ENCODE measurements around the gene UBAP1L.
A peak's percentile ranks its signal among the peaks of the same experiment; 100 is the strongest.
"Not testable (repeated sequence)": the region's sequence is repeated elsewhere in the genome, so short reads cannot be mapped to it uniquely, and the experiment has no call there.

The UBAP1L gene

GRCh38 chr15:65062061-65062460 lies 52.9 kb downstream of the UBAP1L start:
- DNase-seq, result no peak

GRCh38 chr15:65060641-65061397 lies 54.2 kb downstream of the UBAP1L start:
- DNase-seq, result no peak

GRCh38 chr15:65059931-65060596 lies 54.9 kb downstream of the UBAP1L start:
- no peak for DNase-seq

GRCh38 chr15:65059369-65059750 lies 55.6 kb downstream of the UBAP1L start:
- DNase-seq, result no peak

GRCh38 chr15:65058394-65059368 lies 56.3 kb downstream of the UBAP1L start:
- no peak for DNase-seq

- DNase-seq, result no peak
Measured at GRCh38 chr15:65057549-65057940, 57.5 kb downstream of the UBAP1L start.

GRCh38 chr15:65056868-65057548 lies 58.0 kb downstream of the UBAP1L start:
- no peak for DNase-seq

GRCh38 chr15:65056106-65056505 lies 58.9 kb downstream of the UBAP1L start:
- DNase-seq, result no peak

GRCh38 chr15:65055201-65055870 lies 59.7 kb downstream of the UBAP1L start:
- DNase-seq, result no peak

- peak; percentile 32 for DNase-seq
Measured at GRCh38 chr15:65054333-65055200, 60.4 kb downstream of the UBAP1L start.

- no peak for DNase-seq
Measured at GRCh38 chr15:65052956-65053355, 62.0 kb downstream of the UBAP1L start.

- DNase-seq, result no peak
Measured at GRCh38 chr15:65051266-65051665, 63.7 kb downstream of the UBAP1L start.

- DNase-seq, result no peak
Measured at GRCh38 chr15:65050270-65050669, 64.7 kb downstream of the UBAP1L start.

GRCh38 chr15:65049418-65049840 lies 65.6 kb downstream of the UBAP1L start:
- peak; percentile 85 for DNase-seq

GRCh38 chr15:65048241-65048640 lies 66.8 kb downstream of the UBAP1L start:
- DNase-seq, result no peak

GRCh38 chr15:65044724-65045481 lies 70.1 kb downstream of the UBAP1L start, which contains the start of gene SLC51B:
Gene SLC51B (plus strand): TSS chr15:65045387. CDS start chr15:65050005, 4,618 bp downstream.
- no peak for DNase-seq

GRCh38 chr15:65044218-65044617 lies 70.8 kb downstream of the UBAP1L start:
- DNase-seq, result not testable (repeated sequence)

GRCh38 chr15:65042776-65043327 lies 72.1 kb downstream of the UBAP1L start:
- no peak for DNase-seq
